OCI-LY1 (cell line): ENCODE measurements around the gene GSC.

Experiments
- H2AFZ ChIP-seq: fragments of 200-600 bp; sonication (generic), shearing (Covaris generic); 2 replicates; pipeline ENCODE4 v1.6.0; 2014; ENCODE audit warnings: antibody characterized with exemption, mild to moderate bottlenecking, low read length
- H3F3A ChIP-seq: fragments of 200-600 bp; sonication (generic), shearing (Covaris generic); 2 replicates; pipeline ENCODE4 v1.6.0; 2014; ENCODE audit warnings: mild to moderate bottlenecking, antibody characterized with exemption, low read length, moderate library complexity; ENCODE audit not compliant: insufficient read depth
- H3K27ac ChIP-seq: fragments of 200-600 bp; sonication (generic); 2 replicates; pipeline ENCODE4 v1.5.1; 2014; ENCODE audit warnings: low read length, mixed run types, mild to moderate bottlenecking, low read depth; ENCODE audit not compliant: poor library complexity, severe bottlenecking
- H3K27me3 ChIP-seq: fragments of 200-600 bp; sonication (generic); 2 replicates; pipeline ENCODE4 v1.6.0; 2014; ENCODE audit warnings: antibody characterized with exemption, mild to moderate bottlenecking, low read length, moderate library complexity; ENCODE audit not compliant: insufficient read depth
- H3K36me3 ChIP-seq: fragments of 200-600 bp; sonication (generic); 2 replicates; pipeline ENCODE4 v1.6.1; 2014; ENCODE audit warnings: mild to moderate bottlenecking, antibody characterized with exemption, low read length, moderate library complexity, mixed read lengths; ENCODE audit not compliant: insufficient read depth
- H3K4me1 ChIP-seq: fragments of 200-600 bp; sonication (generic); 2 replicates; pipeline ENCODE4 v1.5.1; 2014; ENCODE audit warnings: mild to moderate bottlenecking, low read length, moderate library complexity; ENCODE audit not compliant: insufficient read depth, severe bottlenecking
- H3K4me2 ChIP-seq: fragments of 200-600 bp; sonication (generic), shearing (Covaris generic); 2 replicates; pipeline ENCODE4 v1.6.1; 2014; ENCODE audit warnings: low read length
- H3K4me3 ChIP-seq: fragments of 200-600 bp; sonication (generic); 2 replicates; pipeline ENCODE4 v1.5.1; 2014; ENCODE audit warnings: low read length, low read depth, mild to moderate bottlenecking, mixed read lengths; ENCODE audit not compliant: poor library complexity, severe bottlenecking
- H3K79me2 ChIP-seq: fragments of 200-600 bp; shearing (Covaris generic); 2 replicates; pipeline ENCODE4 v1.6.1; 2016; ENCODE audit warnings: mixed run types, low read length, mixed read lengths; ENCODE audit not compliant: insufficient read depth
- H3K9ac ChIP-seq: fragments of 200-600 bp; sonication (generic), shearing (Covaris generic); 2 replicates; pipeline ENCODE4 v1.6.1; 2014; ENCODE audit warnings: mild to moderate bottlenecking, low read length, mixed read lengths
- H3K9me2 ChIP-seq: fragments of 200-600 bp; sonication (generic), shearing (Covaris generic); 2 replicates; pipeline ENCODE4 v1.6.1; 2014; ENCODE audit warnings: low read depth, mild to moderate bottlenecking, low read length, mixed read lengths
- H3K9me3 ChIP-seq: fragments of 200-600 bp; shearing (Covaris generic); 2 replicates; pipeline ENCODE4 v1.6.1; 2014; ENCODE audit warnings: low read length, mixed read lengths
- H4K20me1 ChIP-seq: fragments of 200-600 bp; sonication (generic), shearing (Covaris generic); 2 replicates; pipeline ENCODE4 v1.6.0; 2016; ENCODE audit warnings: mild to moderate bottlenecking, low read length; ENCODE audit not compliant: insufficient read depth
- EZH2 ChIP-seq: fragments of 200-600 bp; sonication (generic), shearing (Covaris generic); IDR thresholded peaks from 2 replicates; pipeline ENCODE4 v1.8.0; 2017; ENCODE audit warnings: borderline replicate concordance, mixed run types, mild to moderate bottlenecking, antibody characterized with exemption, low read length, moderate library complexity, mixed read lengths
- TF ChIP-seq, protein P1 (sequence below): fragments of 200-600 bp; sonication (generic), shearing (Covaris generic); IDR thresholded peaks from 2 replicates; pipeline ENCODE4 v1.5.1; 2017; ENCODE audit warnings: mild to moderate bottlenecking, antibody characterized with exemption, low read length, moderate library complexity, mixed read lengths

Gene GSC

DNA sequence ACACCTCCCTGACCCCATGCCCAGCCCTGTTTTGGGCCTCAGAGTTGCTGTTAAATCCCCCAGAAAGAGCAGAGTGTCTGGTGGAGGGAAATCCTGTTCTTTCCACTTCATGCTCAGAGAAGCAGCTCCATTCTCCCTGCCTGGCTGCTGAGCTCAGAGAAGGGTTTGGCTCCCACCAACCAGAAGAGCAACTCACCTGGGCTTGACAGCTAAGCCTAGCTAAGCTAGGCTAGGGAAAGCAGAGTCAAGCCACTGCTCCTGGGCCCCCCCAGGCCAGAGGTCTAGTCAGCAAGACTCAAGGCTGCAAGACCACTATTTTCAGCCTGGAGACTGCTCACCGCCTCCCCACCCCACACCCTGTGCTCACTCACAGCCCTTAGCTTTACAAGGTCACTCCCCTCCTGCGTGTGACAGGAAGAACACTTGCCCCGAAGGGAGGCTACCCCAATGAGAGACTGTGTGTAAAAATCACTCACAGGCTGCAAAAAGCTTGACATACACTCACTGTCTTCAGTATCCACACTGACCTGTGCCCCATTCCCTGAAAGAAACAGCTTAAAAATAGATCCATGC lies 13.5 kb downstream of the GSC start:
- no peak for TF ChIP-seq EZH2
- TF ChIP-seq, protein P1, sequence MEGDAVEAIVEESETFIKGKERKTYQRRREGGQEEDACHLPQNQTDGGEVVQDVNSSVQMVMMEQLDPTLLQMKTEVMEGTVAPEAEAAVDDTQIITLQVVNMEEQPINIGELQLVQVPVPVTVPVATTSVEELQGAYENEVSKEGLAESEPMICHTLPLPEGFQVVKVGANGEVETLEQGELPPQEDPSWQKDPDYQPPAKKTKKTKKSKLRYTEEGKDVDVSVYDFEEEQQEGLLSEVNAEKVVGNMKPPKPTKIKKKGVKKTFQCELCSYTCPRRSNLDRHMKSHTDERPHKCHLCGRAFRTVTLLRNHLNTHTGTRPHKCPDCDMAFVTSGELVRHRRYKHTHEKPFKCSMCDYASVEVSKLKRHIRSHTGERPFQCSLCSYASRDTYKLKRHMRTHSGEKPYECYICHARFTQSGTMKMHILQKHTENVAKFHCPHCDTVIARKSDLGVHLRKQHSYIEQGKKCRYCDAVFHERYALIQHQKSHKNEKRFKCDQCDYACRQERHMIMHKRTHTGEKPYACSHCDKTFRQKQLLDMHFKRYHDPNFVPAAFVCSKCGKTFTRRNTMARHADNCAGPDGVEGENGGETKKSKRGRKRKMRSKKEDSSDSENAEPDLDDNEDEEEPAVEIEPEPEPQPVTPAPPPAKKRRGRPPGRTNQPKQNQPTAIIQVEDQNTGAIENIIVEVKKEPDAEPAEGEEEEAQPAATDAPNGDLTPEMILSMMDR, result no peak
- Histone ChIP-seq H3F3A (no peaks in the 10 kb centered on the region), H3K27me3 (no peaks in the 10 kb centered on the region), H3K4me2 (no peak overlapping the region), H2AFZ (no peak overlapping the region), H3K9me3 (no peaks in the 10 kb centered on the region), H3K4me1 (no peaks in the 10 kb centered on the region), H3K4me3 (no peak overlapping the region), H3K79me2 (no peaks in the 10 kb centered on the region), H3K27ac (no peak overlapping the region), H3K36me3 (no peaks in the 10 kb centered on the region), H4K20me1 (no peaks in the 10 kb centered on the region), H3K9me2 (no peaks in the 10 kb centered on the region), H3K9ac (no peak overlapping the region)

DNA sequence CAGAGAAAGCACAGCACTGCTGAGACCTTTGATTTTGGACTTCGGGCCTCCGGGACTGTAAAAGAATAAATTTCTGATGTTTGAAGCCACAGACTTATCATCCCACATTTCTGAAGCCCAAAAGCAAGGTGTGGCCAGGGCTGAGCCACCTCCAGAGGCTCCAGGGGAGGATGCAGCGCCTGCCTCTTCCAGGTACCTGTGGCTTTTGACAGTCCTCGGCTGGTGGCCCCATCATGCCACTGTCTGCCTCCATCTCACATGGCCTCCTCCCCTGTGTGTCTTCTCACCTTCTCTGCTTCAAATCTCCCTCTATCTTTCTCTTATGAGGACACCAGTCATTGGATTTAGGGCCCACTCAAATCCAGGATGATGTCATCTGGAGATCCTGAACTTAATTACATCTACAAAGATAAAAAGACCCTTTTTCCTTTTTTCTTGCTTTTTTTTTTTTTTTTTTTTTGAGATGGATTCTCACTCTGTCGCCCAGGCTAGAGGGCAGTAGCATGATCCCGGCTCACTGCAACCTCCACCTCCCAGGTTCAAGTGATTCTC lies 15.4 kb downstream of the GSC start:
- Histone ChIP-seq H4K20me1 (no peaks in the 10 kb centered on the region), H3K4me3 (no peak overlapping the region), H3K4me1 (no peaks in the 10 kb centered on the region), H3K9ac (no peak overlapping the region), H3K27ac (no peak overlapping the region), H2AFZ (no peak overlapping the region), H3K9me3 (no peaks in the 10 kb centered on the region), H3K4me2 (no peak overlapping the region), H3K36me3 (no peaks in the 10 kb centered on the region), H3K27me3 (no peaks in the 10 kb centered on the region), H3K9me2 (no peaks in the 10 kb centered on the region), H3K79me2 (no peaks in the 10 kb centered on the region), H3F3A (no peaks in the 10 kb centered on the region)
- TF ChIP-seq, protein P1, result no peak
- TF ChIP-seq EZH2, result no peak

DNA sequence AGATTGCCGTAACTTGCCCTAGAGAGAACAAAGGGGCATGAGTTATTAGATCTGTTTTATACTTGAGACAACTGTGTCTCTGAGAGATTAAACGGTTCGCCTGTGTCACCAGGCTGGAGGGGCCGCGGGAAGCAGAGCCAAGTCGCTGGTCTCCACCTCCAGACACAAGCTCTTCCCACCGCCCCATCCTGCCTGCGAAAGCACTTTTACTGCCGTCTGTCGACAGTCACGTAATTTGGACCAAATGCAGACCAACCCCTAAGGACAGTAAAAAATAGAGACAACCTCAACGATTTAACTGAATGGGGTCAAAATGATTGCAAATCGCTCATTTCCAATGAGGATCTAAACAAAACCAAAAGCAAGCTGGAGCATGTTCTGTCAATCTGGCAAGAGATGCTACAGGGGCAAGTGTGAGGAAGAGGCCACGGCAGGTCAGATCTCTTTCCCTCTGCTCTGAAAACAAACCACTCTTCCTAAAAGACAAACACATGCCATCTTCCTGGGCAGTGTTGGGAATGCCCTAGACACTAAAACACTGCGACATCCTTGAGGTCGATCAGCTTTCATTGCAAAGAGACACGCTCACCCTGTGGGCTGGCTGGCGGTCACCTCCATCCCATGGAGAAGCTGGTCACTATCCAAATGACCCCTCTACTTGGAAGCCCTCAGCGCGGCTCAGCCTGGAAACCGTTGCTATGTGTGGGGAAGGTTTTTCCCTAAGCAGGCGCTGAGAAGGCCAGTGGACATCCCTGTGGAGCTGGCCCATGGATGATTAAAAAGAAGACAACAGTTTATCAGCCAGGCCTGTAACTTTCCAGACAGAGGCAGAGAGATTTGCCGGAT lies 17.1 kb downstream of the GSC start:
- no peaks in the 10 kb centered on the region for H3K9me3 ChIP-seq
- H3K9me2 ChIP-seq, result no peaks in the 10 kb centered on the region
- H3K4me1 ChIP-seq, result no peaks in the 10 kb centered on the region
- no peaks in the 10 kb centered on the region for H4K20me1 ChIP-seq
- TF ChIP-seq EZH2, result no peak
- TF ChIP-seq, protein P1, result no peak
- no peaks in the 10 kb centered on the region for H3K36me3 ChIP-seq
- H3F3A ChIP-seq, result no peaks in the 10 kb centered on the region
- no peak overlapping the region for H3K27ac ChIP-seq
- no peak overlapping the region for H2AFZ ChIP-seq
- no peak overlapping the region for H3K4me2 ChIP-seq
- H3K79me2 ChIP-seq, result no peaks in the 10 kb centered on the region
- H3K4me3 ChIP-seq, result no peak overlapping the region
- no peak overlapping the region for H3K9ac ChIP-seq
- H3K27me3 ChIP-seq, result no peaks in the 10 kb centered on the region
